ENCODE measurements around the gene ABHD14A.

DNA sequence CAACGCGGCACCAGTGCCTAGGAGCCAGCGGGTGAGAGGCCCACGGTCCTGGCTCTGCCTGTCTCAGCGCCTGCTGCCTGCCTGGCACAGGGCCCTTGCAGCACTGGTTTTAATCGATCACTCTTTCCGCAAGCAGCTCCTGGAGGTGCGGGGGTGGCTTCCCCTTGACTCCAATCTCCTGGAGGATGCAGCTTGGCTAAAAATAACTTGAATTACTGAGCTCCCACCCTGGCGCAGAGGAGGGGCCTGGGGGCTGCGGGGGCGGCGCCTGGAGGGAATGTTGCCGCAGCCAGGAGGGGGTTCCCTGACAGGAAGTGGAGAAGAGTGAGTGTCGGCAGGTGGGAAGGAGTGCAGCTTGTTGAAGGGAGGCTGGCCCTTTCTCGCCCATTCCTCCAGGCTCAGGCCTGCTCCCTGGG, 30.7 kb downstream of the ABHD14A start:
- no peak; the same call in none of the 2 replicates for TF ChIP-seq POLR2AphosphoS5 (IDR thresholded peaks at IDR 0.05; ENCODE audit: borderline replicate concordance, low read depth, low read length)
- no peak for TF ChIP-seq EZH2 (IDR thresholded peaks at IDR 0.05)
- TF ChIP-seq FOXP2 (optimal IDR thresholded peaks at IDR 0.05; ENCODE audit: control extremely low read depth, extremely low read length, insufficient read depth) = no peak

Measured in SK-N-MC (cell line).